Nephron progenitor cell (in vitro differentiated cells): ENCODE measurements around the gene CRYGS.
"Not testable (repeated sequence)": the region's sequence is repeated elsewhere in the genome, so short reads cannot be mapped to it uniquely, and the experiment has no call there.

Experiments used
- DNase-seq: peaks from one replicate; pipeline ENCODE4 v3.0.0; 2021
- H3K27ac Mint-ChIP-seq: 2 replicates; pipeline ENCODE4 v1.8.0; 2021; ENCODE audit warnings: mild to moderate bottlenecking, moderate library complexity, mixed read lengths
- H3K27me3 Mint-ChIP-seq: 2 replicates; pipeline ENCODE4 v1.8.0; 2021; ENCODE audit warnings: mild to moderate bottlenecking, low read depth, mixed read lengths; ENCODE audit not compliant: poor library complexity
- H3K36me3 Mint-ChIP-seq: 2 replicates; pipeline ENCODE4 v1.8.0; 2021; ENCODE audit warnings: low read depth, mixed read lengths
- H3K4me1 Mint-ChIP-seq: 2 replicates; pipeline ENCODE4 v1.8.0; 2021; ENCODE audit warnings: mixed read lengths
- H3K4me3 Mint-ChIP-seq: 2 replicates; pipeline ENCODE4 v1.8.0; 2021; ENCODE audit warnings: mild to moderate bottlenecking, moderate library complexity, mixed read lengths
- H3K9me3 Mint-ChIP-seq: 2 replicates; pipeline ENCODE4 v1.8.0; 2021; ENCODE audit warnings: mild to moderate bottlenecking, moderate library complexity, mixed read lengths
- CTCF ChIP-seq: fragments of 200-600 bp; sonication (generic); IDR thresholded peaks from 2 replicates; pipeline ENCODE4 v1.5.0; 2021; ENCODE audit warnings: antibody characterized with exemption

CRYGS gene

GRCh38 chr3:186589121-186589520 is 44.9 kb upstream of the CRYGS start:
- peak; percentile 20 for TF ChIP-seq CTCF
- H3K27me3 Mint-ChIP-seq = no peaks in the 10 kb centered on the region
- H3K27ac Mint-ChIP-seq = no peak overlapping the region
- H3K4me1 Mint-ChIP-seq = peaks cover under 1% of the 10 kb centered on the region
- peaks cover 19% of the 10 kb centered on the region for H3K36me3 Mint-ChIP-seq
- DNase-seq = no peak
- H3K9me3 Mint-ChIP-seq = no peaks in the 10 kb centered on the region
- H3K4me3 Mint-ChIP-seq = no peak overlapping the region

- Mint-ChIP-seq H3K27me3 (no peaks in the 10 kb centered on the region), H3K36me3 (peaks cover 21% of the 10 kb centered on the region), H3K9me3 (no peaks in the 10 kb centered on the region), H3K4me1 (no peaks in the 10 kb centered on the region), H3K4me3 (no peak overlapping the region), H3K27ac (no peak overlapping the region)
- TF ChIP-seq CTCF = no peak
- DNase-seq = no peak
Measured at GRCh38 chr3:186588632-186589031, 44.5 kb upstream of the CRYGS start.

GRCh38 chr3:186587183-186587582 is 43.0 kb upstream of the CRYGS start:
- no peak for DNase-seq
- H3K9me3 Mint-ChIP-seq = no peaks in the 10 kb centered on the region
- peaks cover 28% of the 10 kb centered on the region for H3K36me3 Mint-ChIP-seq
- no peaks in the 10 kb centered on the region for H3K27me3 Mint-ChIP-seq
- H3K4me3 Mint-ChIP-seq = no peak overlapping the region
- no peak for TF ChIP-seq CTCF
- H3K27ac Mint-ChIP-seq = no peak overlapping the region
- H3K4me1 Mint-ChIP-seq = no peaks in the 10 kb centered on the region

GRCh38 chr3:186586245-186586644 is 42.1 kb upstream of the CRYGS start:
- DNase-seq, H3K9me3 Mint-ChIP-seq, H3K27ac Mint-ChIP-seq, H3K4me1 Mint-ChIP-seq, H3K4me3 Mint-ChIP-seq, H3K27me3 Mint-ChIP-seq: not testable (repeated sequence)
- H3K36me3 Mint-ChIP-seq = peaks cover 35% of the 10 kb centered on the region

GRCh38 chr3:186583831-186584230 is 39.7 kb upstream of the CRYGS start:
- H3K36me3 Mint-ChIP-seq = peaks cover 44% of the 10 kb centered on the region

GRCh38 chr3:186582541-186582940 is 38.4 kb upstream of the CRYGS start:
- no peak overlapping the region for H3K4me3 Mint-ChIP-seq
- no peak overlapping the region for H3K27ac Mint-ChIP-seq
- no peaks in the 10 kb centered on the region for H3K27me3 Mint-ChIP-seq
- TF ChIP-seq CTCF = no peak
- no peaks in the 10 kb centered on the region for H3K9me3 Mint-ChIP-seq
- no peaks in the 10 kb centered on the region for H3K4me1 Mint-ChIP-seq
- peaks cover 49% of the 10 kb centered on the region for H3K36me3 Mint-ChIP-seq
- no peak for DNase-seq

More at GRCh38 chr3:186583831-186584230, 39.7 kb upstream of the CRYGS start:
- H3K4me1 Mint-ChIP-seq = no peaks in the 10 kb centered on the region
- H3K9me3 Mint-ChIP-seq = no peaks in the 10 kb centered on the region
- no peaks in the 10 kb centered on the region for H3K27me3 Mint-ChIP-seq
- DNase-seq = no peak
- no peak overlapping the region for H3K4me3 Mint-ChIP-seq
- no peak for TF ChIP-seq CTCF
- H3K27ac Mint-ChIP-seq = no peak overlapping the region
